Stimulated activated CD4-positive, alpha-beta T cell treated with anti-CD3 and anti-CD28 coated beads, Interleukin-1b, Interleukin-23, amount 100 ng/mL, for 4 hours (primary cell): Measurements from ENCODE around the gene TBC1D2B.

Experiments used
- DNase-seq, 2 donors: peaks; one replicate each; pipeline ENCODE4 v3.0.0-alpha.2; 2020; ENCODE audit warnings: low read depth in 2 of 2

The TBC1D2B gene

DNA sequence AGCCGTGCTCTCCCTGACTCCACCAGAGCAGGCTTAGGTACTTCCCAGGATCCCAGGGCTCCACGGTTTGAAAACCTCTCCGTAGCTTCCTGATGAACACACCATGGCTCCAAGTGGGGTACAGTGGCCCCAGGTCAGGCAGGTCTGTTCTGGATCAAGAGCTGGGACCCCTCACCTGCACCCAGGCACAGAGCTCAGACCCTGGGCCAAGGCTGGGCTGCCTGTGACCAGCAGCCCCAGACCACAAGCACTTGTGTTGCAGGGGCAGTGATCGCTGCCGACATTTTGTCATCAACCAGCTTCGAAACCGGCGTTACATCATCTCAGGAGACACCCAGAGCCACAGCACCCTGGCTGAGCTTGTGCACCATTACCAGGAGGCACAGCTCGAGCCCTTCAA is 20.2 kb upstream of the TBC1D2B start:
- DNase-seq: no peak

DNA sequence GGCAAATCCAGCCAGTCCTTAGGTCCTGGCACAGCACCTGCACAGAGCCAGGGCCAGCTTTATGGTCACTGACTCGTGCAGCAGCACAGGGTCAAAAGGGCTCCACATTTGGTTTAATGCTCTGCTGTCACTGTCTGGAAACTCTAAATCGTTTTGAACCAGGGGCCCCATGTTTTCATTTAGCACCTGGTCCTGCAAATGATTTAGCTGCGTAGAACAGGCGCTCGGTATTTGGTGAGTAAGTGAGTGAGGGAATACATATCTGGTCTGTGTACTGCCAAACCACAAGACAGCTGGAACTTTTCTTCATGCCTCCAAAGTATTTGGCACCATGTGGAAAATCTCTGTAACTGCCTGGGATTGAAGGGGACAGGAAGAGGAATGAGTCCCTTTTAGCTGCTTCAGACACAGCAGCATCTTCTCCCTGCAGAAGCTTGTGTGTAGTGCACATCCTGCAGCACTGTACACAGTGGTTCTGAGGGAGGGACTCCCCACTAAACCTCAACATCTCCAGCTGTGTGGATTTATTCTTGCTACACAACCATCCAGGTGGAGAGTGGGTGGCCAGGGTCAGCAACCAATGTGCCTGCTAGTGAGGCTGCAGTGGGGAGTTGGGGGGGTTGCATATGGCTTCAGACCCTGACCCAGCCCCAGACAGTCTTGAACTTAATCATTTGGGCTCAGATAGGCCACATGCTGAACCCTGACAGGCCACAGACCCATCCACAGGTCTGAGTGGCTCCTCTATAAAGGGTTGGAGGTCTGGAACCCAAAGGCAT is 15.9 kb upstream of the TBC1D2B start:
- DNase-seq: no peak

DNA sequence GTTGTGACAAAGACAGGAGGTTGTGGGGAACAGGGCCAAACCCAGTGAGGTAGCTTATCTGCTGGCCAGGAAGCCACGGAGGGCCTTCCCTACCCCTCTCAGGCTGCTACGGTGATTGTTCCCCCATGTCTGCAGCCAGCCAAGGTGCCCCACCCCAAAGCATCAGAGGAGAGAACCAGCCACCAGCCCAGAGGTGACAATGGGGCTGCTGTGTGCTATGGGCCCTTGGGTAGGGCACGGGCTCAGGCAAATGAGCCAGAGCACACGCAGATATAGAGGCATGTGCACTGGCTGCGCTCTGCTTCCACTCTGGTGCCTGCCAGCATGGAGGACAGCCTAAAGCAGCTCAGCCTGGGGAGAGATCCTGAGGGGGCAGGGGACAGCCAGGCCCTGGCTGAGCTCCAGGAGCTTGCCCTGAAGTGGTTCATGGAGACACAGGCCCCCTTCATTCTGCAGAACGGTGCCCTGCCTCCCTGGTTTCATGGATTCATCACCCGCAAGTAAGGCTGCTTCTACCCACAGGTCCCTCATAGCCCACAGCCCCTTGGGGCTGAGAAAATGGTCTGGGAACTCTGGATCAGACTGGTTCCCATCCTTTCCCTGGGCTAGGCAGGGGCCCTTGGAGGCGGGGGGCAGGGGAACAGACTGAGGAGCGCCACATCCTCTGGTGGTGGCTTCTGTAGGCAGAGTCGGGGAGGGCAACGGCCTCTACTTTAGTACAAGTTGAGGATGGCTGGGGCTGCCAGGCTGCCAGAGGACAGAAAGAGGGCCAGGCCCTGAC is 14.9 kb upstream of the TBC1D2B start, which contains the start of gene SH2D7:
Gene SH2D7, plus strand, starts transcription at position 301 of the 781 bp plus-strand sequence. Its CDS starts 24 bp downstream, at position 325.
- no peak for DNase-seq

DNA sequence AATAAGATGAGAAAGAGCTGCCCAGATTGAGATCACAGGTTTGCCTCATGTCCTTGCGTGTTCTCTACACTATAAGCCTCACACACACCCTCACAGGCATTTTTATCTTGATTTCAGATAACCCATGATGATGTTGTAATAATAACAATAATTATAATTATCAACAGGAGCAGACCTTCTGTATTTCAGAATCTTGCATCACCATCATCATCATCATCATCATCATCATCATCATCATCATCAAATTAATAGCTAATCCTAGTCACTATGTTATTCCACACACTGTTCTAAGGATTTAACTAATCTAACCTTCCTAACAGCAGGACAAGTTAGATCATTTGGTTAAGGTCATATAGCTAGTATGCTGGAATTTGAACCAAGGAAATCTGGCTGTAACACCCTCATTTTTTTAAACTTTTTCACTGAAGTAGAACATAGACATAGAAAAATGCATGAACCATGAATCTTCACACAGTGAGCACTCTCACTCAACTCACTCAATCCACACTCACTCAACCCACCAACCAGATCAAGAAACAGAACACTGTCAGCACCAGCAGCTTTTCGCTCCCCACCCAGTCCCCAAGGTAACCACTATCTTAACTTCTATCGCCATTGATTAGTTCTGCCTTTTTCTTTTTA is 13.0 kb upstream of the TBC1D2B start:
- DNase-seq: no peak

DNA sequence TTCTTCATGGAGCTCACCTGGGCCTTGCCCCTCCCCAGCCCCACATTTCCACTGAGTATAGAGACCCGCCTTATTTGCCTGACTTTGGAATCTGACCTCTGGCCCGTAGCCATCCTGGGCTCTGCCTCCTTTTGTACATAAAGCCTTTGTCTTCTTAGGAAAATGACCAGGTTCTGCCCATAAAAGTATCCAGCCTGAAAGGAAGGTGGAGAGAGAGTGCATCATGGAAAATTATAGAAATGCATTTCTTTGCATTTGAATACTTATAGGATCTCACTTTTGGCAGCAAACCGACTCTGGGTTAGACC is 11.2 kb upstream of the TBC1D2B start:
- no peak for DNase-seq

DNA sequence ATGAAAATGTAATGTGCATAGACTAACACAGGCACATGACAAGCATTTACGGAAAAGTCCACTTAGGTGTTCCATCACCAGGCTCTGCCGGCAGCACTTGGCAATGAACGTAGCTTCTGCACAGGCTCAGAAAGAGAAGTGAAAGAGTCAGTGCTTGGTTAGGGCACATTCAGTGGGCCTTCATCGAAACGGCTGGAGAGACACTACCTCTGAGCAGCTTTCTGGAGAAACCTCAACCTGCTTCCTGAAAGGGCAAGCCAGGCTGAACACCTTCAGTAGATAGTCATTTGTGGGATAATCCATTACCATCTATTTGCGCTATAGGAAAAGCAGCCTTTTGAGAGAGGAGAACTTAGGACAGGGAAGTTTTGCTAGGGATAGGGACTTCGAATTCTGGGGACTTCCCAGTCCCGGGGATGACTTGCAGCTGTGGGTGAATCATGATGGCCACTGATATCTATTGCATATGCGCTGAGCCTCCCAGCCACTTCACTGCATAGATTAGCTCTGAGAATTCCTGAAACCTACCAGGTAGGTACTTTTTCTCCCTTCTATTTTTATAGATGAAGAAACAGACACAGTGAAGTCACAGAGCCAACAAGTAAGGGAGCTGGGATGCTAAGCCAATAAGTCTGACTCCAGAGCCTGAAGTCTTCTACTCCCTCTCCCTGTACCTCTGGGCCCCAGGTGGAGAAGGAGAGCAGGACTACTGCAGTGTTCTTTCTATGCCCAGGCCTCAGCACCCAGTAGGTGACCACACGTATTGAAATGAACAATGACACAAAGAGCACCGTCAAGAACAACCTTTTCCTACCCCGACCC is 10.7 kb upstream of the TBC1D2B start:
- no peak for DNase-seq

DNA sequence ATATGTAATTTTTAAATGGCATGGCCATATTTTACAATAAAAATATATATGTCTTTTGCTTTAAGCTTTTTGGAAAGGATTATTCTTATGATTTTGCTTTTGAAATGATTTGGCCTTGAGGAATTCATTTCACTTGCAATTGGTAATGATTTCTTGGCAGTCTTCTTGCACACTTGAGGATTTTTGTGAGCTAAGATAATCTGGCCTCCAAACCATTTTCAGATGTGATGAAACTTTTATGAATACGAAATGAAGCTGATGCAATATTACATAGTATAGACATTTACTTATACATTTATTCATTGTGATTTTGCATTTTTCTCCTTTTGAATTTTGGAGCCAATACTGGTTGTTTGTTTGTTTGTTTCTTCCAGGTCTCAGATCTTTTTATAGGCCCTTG is 8.4 kb upstream of the TBC1D2B start:
- DNase-seq: no peak

DNA sequence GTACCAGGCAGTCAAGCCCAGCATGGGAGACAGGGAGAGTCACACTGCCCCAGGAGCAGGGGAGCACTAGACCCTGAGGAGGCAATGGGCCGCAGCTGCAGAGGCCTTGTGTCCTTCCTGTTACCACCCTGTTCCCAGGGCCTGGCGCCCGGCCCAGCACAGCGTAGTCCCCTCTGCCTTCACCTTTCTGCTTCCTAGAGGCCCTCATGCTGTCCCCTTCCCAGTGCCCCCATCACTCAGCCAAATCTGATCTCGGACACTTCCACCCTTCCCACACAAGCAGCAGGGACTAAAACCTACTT is 6.9 kb upstream of the TBC1D2B start:
- DNase-seq: no peak

DNA sequence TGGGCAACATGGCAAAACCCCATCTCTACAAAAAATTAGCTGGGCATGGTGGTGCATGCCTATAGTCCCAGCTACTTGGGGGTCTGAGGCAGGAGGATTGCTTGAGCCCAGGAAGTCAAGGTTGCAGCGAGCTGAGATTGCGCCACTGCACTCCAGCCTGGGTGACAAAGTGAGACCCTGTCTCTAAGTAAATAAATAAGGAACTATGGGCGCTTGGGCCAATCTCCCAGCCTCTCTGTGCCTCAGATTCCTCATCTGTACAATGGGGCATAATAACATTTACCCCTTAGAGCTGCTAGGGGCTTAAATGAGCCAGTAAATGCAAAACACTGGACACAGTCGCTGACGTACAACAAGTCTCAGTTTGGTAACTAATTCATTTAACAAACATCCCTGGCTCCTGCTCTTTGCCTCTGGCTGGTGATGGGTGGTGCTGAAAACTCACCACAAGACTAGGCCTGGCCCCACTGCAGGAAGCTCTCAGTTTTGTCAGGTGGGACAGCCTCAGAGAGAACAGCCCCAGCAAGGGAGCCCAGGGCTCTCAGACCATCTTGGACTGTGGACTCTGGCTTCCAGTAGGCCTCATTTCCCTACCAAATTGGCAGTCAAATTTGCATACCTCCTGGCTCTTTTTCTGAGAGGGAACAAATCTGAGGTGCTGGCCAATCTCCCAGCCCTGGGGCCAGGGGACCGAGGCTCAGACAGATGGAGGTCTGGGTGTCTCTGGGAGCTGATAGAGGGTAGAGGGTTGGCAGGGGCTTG is 6.4 kb upstream of the TBC1D2B start:
- no peak for DNase-seq

DNA sequence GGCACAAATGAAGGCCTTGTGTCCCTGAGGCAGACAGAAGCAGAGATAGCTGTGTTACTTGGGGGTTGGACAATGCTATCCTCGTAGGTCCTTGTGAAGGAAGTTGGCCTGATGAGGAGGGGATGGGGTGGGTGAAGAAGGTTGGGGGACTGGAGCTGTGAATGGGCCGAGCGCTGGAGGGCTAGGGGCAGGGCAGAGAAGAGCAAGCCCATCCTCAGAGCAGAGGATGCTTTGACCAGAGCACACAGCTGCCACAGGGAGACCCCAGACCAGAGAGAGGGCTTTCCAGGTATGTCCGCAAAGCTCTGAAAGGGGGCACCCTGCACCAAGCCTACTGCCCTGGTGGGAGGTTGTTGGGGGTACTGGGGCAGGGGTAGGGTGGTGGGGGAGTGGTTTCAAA is 5.7 kb upstream of the TBC1D2B start:
- DNase-seq: no peak

DNA sequence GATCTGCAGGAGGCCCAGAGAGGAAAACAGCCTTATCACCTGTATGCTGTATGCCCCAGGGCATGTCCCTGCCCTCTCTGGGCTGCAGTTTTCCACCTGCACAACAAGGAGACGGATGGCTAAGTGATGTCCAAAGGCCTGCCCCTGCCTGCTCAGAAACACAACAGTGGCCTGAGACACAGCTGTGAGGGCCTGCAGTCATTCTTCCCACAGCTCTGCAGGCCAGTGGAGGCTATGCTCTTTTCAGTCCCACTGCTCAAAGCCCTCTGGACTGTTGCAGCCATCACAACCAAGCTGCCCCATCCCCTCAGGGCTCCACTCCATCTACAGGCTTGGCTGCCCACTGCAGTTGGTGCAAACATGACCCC is 5.2 kb upstream of the TBC1D2B start:
- DNase-seq: no peak

DNA sequence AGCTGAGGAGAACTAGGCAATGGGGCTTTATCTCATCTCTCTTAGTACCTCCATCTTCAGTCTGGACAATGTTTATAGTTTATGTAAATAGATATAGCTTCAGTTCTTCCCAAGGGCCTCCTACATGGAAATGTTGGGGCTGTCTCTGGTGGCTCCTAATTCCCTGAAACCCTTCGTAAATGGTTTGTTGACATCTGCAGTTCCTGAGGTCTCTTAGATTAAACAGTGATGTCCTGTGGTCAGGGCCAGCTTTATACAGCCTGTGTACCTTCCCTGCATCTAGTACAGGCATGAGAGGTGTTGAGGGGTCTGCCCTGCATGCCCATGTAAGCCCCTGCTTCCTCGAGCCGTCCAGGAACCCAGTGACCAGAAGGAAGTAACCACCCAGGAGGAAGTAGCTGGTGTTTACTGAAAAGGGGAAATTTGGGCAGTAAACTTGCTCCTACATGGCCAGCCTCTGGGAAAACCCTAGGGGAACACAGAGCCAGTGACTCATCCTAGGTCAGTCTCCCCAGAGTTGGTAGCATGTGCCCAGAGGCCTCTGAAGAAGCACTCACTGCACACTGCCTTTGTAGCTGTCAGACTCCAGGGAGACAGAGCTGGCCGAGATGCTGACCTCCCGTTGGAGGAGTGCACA is 4.7 kb upstream of the TBC1D2B start:
- no peak for DNase-seq

DNA sequence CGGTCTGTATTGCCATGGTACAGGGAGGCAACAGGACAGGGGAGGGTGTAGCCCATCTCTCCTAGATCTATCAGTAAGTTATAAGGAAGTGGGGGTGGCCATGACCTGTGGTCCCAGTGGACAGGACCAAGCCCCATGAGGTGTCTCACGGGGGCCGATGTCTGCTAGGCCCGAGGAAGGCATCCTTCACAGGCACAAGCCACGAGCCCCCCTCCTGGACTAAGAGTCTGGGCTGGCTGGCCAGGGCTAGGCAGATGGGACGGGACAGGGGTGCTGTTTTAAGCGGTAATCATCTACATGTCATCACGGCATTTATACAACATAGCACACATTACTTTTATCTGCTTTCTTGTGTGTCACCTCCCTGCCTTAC is 2.6 kb upstream of the TBC1D2B start:
- no peak for DNase-seq

DNA sequence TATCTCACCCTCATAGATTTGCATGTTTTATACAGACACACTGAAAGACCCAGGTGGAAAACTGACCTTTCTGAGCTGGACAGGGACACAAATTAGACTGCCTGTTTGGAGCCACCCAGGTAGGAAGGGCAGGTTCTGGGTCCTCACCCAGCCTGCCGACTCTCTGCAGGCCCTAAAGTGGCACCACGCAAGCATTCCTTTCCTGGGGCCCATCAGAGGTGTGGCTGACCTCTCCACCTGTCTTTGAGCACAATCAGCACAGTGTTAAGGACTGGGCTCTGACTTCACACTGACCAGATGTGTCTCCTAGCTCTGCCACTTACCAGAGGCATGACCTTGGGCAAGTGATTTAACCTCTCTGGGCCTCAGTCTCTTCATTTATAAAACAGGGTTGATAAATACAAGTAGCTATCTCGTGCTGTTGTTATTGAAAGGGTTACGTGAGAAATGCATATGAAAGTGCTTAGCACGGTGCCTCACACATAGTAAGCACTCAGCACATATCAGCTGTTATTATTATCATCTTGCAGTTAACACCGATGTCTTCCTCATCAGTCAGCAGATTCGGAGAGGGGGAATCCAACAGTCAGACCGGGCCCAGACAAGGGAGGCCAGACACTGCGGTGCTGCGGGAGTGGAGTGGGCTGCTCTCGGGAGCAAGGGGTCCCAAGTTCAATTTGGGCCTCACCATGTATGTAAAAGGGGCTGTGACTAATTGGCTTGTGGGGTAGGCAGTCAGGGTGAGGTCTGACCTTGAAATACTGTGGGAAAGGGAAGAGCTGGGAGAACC is 2.0 kb upstream of the TBC1D2B start:
- DNase-seq: no peak

DNA sequence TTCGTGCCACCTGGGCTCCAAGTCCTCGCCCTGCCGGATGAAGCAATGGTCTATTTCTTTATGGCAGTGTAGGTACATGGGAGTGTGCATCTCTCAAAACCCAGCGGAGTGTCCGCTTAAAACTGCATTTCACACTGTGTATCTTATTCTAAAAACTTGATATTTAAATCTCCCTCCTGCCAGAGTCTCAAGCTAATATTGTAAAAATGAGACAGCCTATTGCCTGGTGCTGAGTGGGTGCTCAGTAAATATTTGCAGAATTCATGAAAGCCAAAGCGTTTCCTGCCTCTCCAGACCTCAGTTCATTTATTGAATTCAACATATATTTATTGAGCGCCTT is 330 bp upstream of the TBC1D2B start:
- DNase-seq: no peak

DNA sequence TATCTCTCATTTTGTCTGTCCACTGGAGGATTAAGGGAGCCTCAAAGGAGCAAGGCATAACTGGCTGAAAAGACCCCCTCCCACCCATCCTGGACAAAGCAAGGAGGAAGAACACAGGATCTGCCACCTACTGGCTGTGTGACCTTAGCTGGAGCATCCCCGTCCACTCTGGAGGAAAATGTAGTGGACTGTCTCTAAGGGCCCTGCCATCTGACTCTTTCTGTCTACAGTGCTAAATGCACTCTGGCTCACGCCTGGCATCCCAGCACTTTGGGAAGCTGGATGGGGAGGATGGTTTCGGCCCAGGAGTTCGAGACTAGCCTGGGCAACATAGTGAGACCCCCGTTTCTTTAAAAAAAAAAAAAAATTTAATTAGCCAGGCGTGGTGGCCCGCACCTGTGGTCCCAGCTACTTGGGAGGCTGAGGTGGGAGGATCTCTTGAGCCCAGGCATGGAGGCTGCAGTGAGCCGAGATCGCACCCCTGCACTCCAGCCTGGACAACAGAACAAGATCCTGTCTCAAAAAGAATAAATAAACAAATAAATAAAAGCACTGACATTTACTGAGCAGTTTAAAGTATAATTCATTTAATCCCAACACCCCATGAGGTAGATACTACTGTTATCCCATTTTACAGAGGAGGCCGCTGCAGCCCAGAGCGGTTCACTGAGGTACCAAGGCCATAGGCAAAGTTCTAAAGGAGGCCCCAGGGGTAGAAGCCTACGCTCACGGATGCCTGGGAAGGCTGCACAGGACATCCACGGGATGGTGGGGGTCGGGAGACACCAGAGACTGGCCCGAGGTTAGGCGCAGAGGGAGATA is 1.1 kb downstream of the TBC1D2B start:
- DNase-seq: peak in 1 of 2 donors; percentile 12

DNA sequence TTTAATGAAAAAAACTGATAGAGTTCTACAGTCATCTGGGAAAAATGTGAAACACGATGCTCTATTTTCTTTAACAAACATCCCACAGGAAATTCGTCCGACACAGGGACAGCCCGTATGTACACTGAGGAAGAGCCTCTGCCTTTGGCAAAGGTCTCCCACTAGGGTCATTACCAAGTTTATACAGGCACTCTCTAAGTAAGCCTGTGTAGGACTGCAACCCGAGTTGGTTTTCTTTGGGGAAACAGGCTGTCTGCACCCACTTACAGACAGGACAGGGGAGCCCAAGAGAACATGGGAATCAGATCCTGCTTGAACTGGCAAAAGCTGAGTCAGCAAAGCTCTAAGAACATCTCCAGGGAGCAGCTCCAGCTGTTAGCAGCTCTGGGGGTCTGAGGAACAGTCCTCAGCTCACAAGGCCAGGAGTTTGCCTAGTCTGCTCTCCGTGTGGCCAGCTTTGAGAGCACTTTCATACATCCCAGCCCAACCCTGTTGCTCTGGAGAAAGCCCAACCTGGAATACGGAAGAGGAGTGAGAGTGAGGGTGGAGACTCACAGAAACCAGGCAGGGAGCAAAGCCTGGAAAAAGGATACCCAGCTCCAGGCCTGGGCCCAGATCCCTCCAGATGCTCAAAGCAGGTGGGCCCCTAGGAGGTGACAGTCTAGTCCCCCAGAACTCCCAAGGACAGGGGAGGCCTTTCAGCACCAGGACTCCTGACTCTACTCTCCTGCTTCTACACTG is 1.9 kb downstream of the TBC1D2B start:
- no peak for DNase-seq

DNA sequence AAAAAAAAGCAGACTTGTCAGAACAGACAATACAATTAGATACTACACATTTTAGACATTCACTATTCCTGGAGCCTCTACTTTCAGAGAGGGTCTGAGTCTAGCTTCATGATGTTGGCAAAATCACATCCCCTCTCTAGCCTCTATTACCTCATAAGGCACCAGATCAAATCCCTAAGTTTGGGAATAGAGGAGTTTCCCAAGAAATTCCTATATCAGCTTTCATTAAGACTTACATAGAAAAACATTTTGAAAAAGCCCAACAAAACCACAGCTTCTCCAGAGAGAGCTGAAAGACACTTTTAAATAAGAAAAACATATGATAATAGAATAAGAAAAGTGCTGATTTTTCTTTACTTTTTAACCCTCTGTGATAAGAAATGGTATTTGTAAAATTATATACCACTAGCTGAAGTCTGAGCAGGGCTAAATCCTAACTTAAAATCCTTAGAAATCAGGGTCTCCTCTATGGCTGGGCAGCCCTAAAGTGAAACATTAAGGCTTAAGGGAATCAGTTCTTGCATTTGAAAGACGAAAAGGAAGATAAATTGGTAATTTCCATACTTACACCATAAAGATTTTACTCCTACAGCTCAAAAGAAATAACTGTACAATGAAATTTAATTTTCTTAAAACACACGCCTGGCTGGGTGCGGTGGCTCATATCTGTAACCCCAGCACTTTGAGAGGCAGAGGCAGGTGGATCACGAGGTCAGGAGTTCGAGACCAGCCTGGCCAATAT is 4.3 kb downstream of the TBC1D2B start:
- DNase-seq: no peak
